Stimulated activated CD8-positive, alpha-beta memory T cell treated with anti-CD3 and anti-CD28 coated beads, Interleukin-7, amount 100 ng/mL, for 24 hours (primary cell): ENCODE data around the gene ZNF879.

Source experiments
- DNase-seq: peaks from one replicate; pipeline ENCODE4 v3.0.0-alpha.2; 2020; ENCODE audit warnings: low read depth

Gene ZNF879

GRCh38 chr5:179008667-179009066, 14.9 kb upstream of the ZNF879 start:
- no peak for DNase-seq

GRCh38 chr5:179033004-179033580, 9.5 kb downstream of the ZNF879 start:
- no peak for DNase-seq

DNA sequence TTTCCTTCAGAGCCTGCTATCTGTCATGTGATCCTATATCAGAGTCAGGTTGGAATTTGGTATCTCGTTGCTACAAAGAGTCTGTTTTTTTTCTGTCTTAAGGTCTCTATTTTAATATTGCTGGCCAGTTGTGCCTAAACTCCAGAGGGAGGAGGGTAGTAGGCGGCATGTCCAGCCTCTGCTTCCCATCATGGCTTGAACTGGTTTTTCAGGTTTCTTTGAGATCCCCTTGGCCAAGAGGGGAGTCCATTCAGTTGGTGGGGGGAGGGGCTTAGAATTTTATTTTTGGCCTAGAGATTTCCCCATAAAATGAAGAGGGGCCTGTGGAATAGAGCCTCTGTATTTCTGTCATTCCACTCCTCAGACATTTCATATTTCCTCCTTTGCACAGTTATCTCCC, 21.2 kb downstream of the ZNF879 start:
- DNase-seq = no peak

- no peak for DNase-seq
Observed at GRCh38 chr5:179051784-179052183, 28.2 kb downstream of the ZNF879 start.

DNA sequence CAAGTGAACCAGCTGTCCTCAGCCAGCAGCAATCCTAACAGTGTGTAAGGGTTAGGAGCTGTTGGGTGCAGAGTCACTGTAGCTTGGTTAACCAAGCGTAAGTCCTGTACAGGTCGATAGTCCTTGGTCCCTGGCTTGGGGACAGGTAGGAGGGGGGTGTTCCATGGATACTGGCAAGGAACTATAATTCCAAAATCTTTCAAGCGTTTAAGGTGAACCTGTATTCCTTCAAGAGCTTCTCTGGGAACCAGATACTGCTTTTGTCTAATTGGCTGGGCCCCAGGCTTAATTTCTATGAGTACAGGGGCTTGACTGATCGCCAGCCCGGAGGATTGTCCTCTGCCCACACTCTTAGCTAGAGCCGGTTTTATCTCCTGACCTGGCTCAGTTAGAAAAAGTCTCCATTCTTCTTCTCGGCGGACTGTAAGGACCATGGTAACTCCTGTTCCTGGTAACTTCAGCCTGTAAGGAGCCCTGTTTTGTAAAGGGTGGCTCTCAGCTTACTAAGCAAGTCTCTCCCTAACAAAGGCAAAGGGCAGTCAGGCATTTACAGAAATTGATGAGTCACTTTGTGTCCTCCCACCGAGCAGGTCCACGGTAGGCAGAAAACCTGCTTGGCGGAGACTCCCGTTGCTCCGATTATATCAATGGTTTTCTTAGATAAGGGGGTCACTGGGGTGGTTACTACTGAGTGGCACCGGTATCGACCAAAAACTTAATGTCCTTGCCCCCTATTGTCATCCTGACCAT, 30.6 kb downstream of the ZNF879 start:
- no peak for DNase-seq

DNA sequence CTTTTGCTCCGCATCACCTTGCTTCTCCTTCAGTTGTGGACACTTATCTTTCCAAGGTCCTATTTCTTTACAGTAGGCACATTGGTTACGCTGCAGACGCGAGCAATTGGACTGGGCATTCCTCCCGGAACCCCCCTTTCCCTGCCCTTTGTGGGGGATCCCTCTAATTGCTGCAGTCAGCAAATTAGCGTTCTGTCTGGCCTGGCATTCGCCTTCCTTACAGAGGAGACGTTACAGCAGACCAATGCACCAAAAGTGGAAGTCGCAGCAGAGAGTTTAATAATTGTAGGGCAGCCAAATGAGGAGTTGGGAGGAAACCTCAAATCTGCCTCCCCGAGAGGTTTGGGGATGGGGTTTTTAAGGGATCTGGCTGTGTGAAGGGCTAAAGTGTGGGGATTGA, 31.3 kb downstream of the ZNF879 start:
- no peak for DNase-seq

GRCh38 chr5:179055436-179055835, 31.8 kb downstream of the ZNF879 start:
- no peak for DNase-seq

DNA sequence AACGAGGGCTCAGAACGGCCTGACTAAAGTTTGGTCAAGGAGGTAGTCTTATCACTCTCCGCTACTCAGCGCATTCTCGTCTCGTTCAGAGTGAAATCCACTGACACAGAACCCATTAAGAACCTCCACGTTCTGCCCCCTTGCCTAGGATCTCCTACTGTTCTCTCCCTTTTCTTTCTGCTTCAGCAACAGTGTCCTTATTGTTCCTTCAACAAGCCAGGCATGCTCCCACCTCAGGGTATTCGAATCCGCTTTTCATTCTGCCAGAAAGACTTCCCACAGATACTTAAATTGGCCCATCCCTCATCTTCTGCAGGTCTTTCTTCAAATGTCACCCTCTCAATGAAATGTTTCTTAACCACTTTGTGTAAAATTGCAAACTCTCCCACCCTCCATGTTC, 32.2 kb downstream of the ZNF879 start:
- no peak for DNase-seq

DNA sequence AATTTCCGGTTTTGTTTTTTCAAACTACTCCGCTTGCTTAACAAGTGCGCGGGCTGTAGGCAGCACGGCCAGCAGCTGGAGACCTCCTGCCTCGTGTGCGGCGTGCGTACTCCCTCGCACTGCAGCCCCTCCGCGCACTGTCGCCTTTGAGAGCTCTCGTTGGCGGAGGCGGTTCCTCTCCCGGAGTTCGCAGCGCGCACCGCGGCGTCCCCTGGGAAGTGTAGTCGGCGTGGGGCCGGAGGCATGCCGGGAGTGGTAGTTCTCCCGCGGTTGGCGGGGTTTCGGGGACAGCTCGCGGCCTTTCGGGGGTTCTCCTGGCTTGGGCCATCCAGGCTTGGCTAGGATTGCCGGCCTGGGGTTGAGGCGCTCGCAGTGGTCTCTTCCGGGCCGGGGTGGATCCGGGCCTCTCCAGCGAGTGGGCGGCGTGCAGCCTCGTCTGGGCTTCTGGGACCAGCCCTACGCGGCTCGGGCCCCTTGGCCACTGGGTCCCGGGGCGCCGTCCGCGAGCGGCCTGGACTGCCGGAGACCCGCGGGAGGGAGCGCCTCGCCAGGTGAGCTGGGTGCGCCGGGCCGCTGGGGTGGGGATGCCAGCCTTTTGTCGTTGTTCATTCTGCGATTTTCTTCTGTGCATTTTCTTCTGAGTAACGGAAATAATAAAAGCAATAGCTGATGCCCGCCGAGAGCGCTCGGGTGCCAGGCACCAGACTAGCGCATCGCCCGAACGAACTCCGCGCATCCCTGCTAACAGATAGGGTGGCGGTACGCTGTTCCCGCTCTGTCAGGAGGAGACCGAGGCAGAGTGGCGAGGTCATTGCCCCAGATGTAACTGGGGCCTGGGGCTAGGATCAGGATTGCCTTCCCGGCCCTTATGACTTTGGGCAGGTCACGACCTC, 36.8 kb downstream of the ZNF879 start, which contains the start of gene ZNF354C:
TSS of gene ZNF354C (plus strand) at position 258 of the 893 bp plus-strand sequence. CDS start 1,696 bp downstream, outside the sequence.
- DNase-seq = peak; percentile 73

DNA sequence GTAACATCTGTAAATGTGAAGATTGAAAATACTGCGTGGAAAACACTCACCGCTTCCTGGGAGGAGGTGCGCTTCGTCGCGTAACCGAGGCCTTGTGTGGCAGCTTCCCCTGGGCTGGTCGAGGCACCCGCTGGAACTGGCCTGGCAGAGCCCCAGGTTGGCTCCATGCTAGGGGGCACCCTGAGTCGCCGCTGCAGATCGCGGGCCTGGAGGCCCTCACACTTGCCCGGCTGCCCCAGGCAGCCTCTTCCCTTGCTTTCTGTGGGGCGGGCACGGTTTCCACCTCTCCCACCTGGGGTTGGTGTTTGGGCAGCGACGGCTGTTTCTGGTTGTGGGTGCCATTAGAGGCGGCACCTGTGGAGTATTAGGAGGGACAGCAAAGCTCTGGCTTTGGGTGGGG, 37.4 kb downstream of the ZNF879 start:
- DNase-seq = no peak

GRCh38 chr5:179065703-179066102, 42.1 kb downstream of the ZNF879 start:
- DNase-seq = no peak

- DNase-seq = no peak
Observed at GRCh38 chr5:179079165-179079987, 55.8 kb downstream of the ZNF879 start.

DNA sequence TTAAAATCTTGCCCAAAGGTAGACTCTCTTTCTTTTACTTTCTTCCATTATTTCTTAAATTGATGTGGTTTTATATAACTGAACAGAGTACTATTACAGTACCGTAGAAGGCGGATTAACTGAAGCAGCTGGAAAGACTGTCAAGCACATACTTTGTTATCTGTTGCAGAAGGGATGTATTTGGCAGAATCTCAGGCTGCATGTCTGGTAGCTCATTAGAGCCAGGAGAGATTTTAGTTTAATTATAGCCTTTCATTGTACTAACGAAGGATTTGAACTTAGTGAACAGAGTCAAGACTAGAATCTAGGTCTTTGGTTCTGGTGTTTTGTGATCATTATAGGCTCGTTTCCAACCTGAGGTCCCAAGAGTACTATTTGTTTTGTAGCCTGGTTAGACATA, 57.1 kb downstream of the ZNF879 start:
- DNase-seq = no peak
